OCI-LY7 (cell line): ENCODE data around the gene GRK5. TPM values are rescaled to one million over a fixed set of nuclear protein-coding genes. Genes with fewer than 3 reads are reported as not detected.

Source experiments
- BruUV-seq: library from RNA; stranded (reverse); fragments of 400-500 nt; replicated peaks from 2 replicates; lab custom pipeline; 2021; lab: Mats Ljungman, UMichigan
- CTCF ChIA-PET: fragments of 300-600 bp; sonication (Branson Sonifier 250); formaldehyde crosslinking; loops from one replicate; lab custom pipeline; 2022; ENCODE audit warnings: antibody characterized with exemption; ENCODE audit not compliant: unreplicated experiment; lab: Charles Lee
- POLR2A ChIA-PET: fragments of 300-600 bp; sonication (Branson Sonifier 250); formaldehyde crosslinking; loops from one replicate; lab custom pipeline; 2022; ENCODE audit warnings: antibody characterized with exemption; lab: Charles Lee
- DNase-seq: peaks from one replicate; pipeline ENCODE4 v3.0.0-alpha.2; 2015; ENCODE audit warnings: low spot score
- H2AFZ ChIP-seq: fragments of 200-600 bp; sonication (generic), shearing (Covaris generic); 2 replicates; pipeline ENCODE4 v1.6.1; 2014; ENCODE audit warnings: mild to moderate bottlenecking, antibody characterized with exemption, low read length, moderate library complexity
- H3K27ac ChIP-seq: fragments of 200-600 bp; sonication (generic); 2 replicates; pipeline ENCODE4 v1.5.1; 2014; ENCODE audit warnings: mixed run types, low read depth, mild to moderate bottlenecking, moderate library complexity, low read length, inconsistent platforms; ENCODE audit not compliant: poor library complexity, severe bottlenecking
- H3K36me3 ChIP-seq: fragments of 200-600 bp; sonication (generic); 2 replicates; pipeline ENCODE4 v1.6.1; 2014; ENCODE audit warnings: mild to moderate bottlenecking, antibody characterized with exemption, low read length, moderate library complexity, mixed read lengths; ENCODE audit not compliant: insufficient read depth
- H3K4me1 ChIP-seq: fragments of 200-600 bp; sonication (generic); 2 replicates; pipeline ENCODE4 v1.5.1; 2014; ENCODE audit warnings: mild to moderate bottlenecking, low read length; ENCODE audit not compliant: insufficient read depth, poor library complexity, severe bottlenecking
- H3K4me2 ChIP-seq: fragments of 200-600 bp; sonication (generic); 2 replicates; pipeline ENCODE4 v1.6.1; 2014; ENCODE audit warnings: mild to moderate bottlenecking, low read length
- H3K4me3 ChIP-seq: fragments of 200-600 bp; sonication (generic); 2 replicates; pipeline ENCODE4 v1.5.1; 2014; ENCODE audit warnings: mild to moderate bottlenecking, low read depth, low read length; ENCODE audit not compliant: poor library complexity, severe bottlenecking
- H3K79me2 ChIP-seq: fragments of 200-600 bp; sonication (generic); 2 replicates; pipeline ENCODE4 v1.6.1; 2016; ENCODE audit warnings: low read depth, mild to moderate bottlenecking, low read length, moderate library complexity, mixed read lengths; ENCODE audit not compliant: insufficient read depth
- H3K9me2 ChIP-seq: fragments of 200-600 bp; sonication (generic); 2 replicates; pipeline ENCODE4 v1.6.1; 2016; ENCODE audit warnings: mild to moderate bottlenecking, low read length, mixed read lengths; ENCODE audit not compliant: insufficient read depth
- H3K9me3 ChIP-seq: fragments of 200-600 bp; sonication (generic); 2 replicates; pipeline ENCODE4 v1.6.1; 2014; ENCODE audit warnings: mild to moderate bottlenecking, mixed run types, low read length, mixed read lengths
- H4K20me1 ChIP-seq: fragments of 200-600 bp; sonication (generic); 2 replicates; pipeline ENCODE4 v1.6.1; 2014; ENCODE audit warnings: mild to moderate bottlenecking, antibody characterized with exemption, low read length, moderate library complexity, mixed read lengths; ENCODE audit not compliant: insufficient read depth
- CTCF ChIP-seq: fragments of 200-600 bp; sonication (generic); conservative IDR thresholded peaks from 2 replicates; pipeline ENCODE4 v1.5.1; 2014; ENCODE audit warnings: mild to moderate bottlenecking, antibody characterized with exemption, low read length, moderate library complexity, mixed read lengths
- EZH2phosphoT487 ChIP-seq: fragments of 200-600 bp; sonication (generic); IDR thresholded peaks from 2 replicates; pipeline ENCODE4 v1.6.1; 2018; ENCODE audit warnings: low read depth, borderline replicate concordance, mild to moderate bottlenecking, mixed run types, antibody characterized with exemption, low read length, moderate library complexity, mixed read lengths
- intact Hi-C: fragments of 100-400 bp; cut with micrococcal nuclease; formaldehyde crosslinking; loops from one replicate; pipeline ENCODE4 v1.10.0; 2022; ENCODE audit not compliant: unreplicated experiment
- total RNA-seq, 2 experiments: library from RNA; depleted of rRNA in 1 of 2; stranded (reverse); fragments of >200 nt in 1 of 2; shearing (Covaris generic) in 1 of 2; gene quantifications; 2 replicates each; pipeline ENCODE4 v1.2.3, GENCODE V29; 2014 to 2022

Gene GRK5
- total RNA-seq, 2 experiments from 2014 or later = 4.7 to 10.2 TPM

GRCh38 chr10:119502618-119503155 is 295.3 kb downstream of the GRK5 start:
- no TSS peak for BruUV-seq
- 0 out of 2 replicates have a peak, but pooled peaks cover 3% of the 10 kb centered on the region for H3K36me3 ChIP-seq
- TF ChIP-seq EZH2phosphoT487 = no peak
- peak overlapping the region; percentile 65 for H3K4me2 ChIP-seq
- H3K9me2 ChIP-seq = no peaks in the 10 kb centered on the region
- peak overlapping the region; percentile 64 for H2AFZ ChIP-seq
- POLR2A ChIA-PET = interaction anchor here (0.6 kb wide), 1 partner anchor 170 kb away, joined by 3 read pairs; no protein-coding TSS in a partner anchor
- CTCF ChIA-PET = interaction anchor here (0.5 kb wide), 1 partner anchor 449 kb away, joined by 3 read pairs; no protein-coding TSS in a partner anchor
- H3K4me1 ChIP-seq = peaks cover 33% of the 10 kb centered on the region
- intact Hi-C loops = loop anchor here (5.0 kb wide), 2 partner anchors 40 to 195 kb away; partner anchors contain the start of gene RGS10
- no peaks in the 10 kb centered on the region for H4K20me1 ChIP-seq
- no peaks in the 10 kb centered on the region for H3K79me2 ChIP-seq
- H3K4me3 ChIP-seq = peak overlapping the region; percentile 28
- H3K27ac ChIP-seq = peak overlapping the region; percentile 54
- H3K9me3 ChIP-seq = no peaks in the 10 kb centered on the region
- DNase-seq = no peak

GRCh38 chr10:119503821-119504220 is 296.4 kb downstream of the GRK5 start:
- Histone ChIP-seq H3K27ac (no peak overlapping the region), H3K4me2 (no peak overlapping the region), H3K36me3 (peaks cover 9% of the 10 kb centered on the region; the same call in 1 of the 2 replicates), H4K20me1 (no peaks in the 10 kb centered on the region), H3K79me2 (no peaks in the 10 kb centered on the region), H2AFZ (no peak overlapping the region), H3K9me3 (no peaks in the 10 kb centered on the region), H3K4me1 (peaks cover 33% of the 10 kb centered on the region), H3K4me3 (no peak overlapping the region), H3K9me2 (no peaks in the 10 kb centered on the region)
- TF ChIP-seq EZH2phosphoT487 (no peak), CTCF (no peak)
- ChIA-PET POLR2A (interaction anchor here (0.7 kb wide), 1 partner anchor 1629 kb away, joined by 5 read pairs; no protein-coding TSS in a partner anchor), CTCF (no interaction called here)
- DNase-seq = no peak
- no TSS peak for BruUV-seq
- intact Hi-C loops = loop anchor here (5.0 kb wide), 2 partner anchors 38 to 197 kb away; partner anchors contain the start of gene RGS10

GRCh38 chr10:119504651-119505050 is 297.3 kb downstream of the GRK5 start:
- Histone ChIP-seq H3K9me3 (no peaks in the 10 kb centered on the region), H3K4me1 (peaks cover 33% of the 10 kb centered on the region), H3K9me2 (no peaks in the 10 kb centered on the region), H3K79me2 (no peaks in the 10 kb centered on the region), H3K4me3 (no peak overlapping the region), H3K4me2 (no peak overlapping the region), H3K27ac (no peak overlapping the region), H2AFZ (no peak overlapping the region), H3K36me3 (peaks cover 6% of the 10 kb centered on the region; the same call in 1 of the 2 replicates), H4K20me1 (no peaks in the 10 kb centered on the region)
- DNase-seq = no peak
- intact Hi-C loops = loop anchor here (5.0 kb wide), 2 partner anchors 38 to 197 kb away; partner anchors contain the start of gene RGS10
- TF ChIP-seq EZH2phosphoT487 = no peak
- no peak for TF ChIP-seq CTCF
- ChIA-PET POLR2A (interaction anchor here (1.1 kb wide), 1 partner anchor 27 kb away, joined by 3 read pairs; no protein-coding TSS in a partner anchor), CTCF (no interaction called here)
- no TSS peak for BruUV-seq
